HG03066 (cell line): Measurements from ENCODE around the gene ARHGAP44.

Source experiments
- ATAC-seq: cut with Tn5 transposase; IDR thresholded peaks from one replicate; pipeline ENCODE4 v1.9.1; 2021; ENCODE audit warnings: low read depth; ENCODE audit not compliant: unreplicated experiment

ARHGAP44 gene, protein sequence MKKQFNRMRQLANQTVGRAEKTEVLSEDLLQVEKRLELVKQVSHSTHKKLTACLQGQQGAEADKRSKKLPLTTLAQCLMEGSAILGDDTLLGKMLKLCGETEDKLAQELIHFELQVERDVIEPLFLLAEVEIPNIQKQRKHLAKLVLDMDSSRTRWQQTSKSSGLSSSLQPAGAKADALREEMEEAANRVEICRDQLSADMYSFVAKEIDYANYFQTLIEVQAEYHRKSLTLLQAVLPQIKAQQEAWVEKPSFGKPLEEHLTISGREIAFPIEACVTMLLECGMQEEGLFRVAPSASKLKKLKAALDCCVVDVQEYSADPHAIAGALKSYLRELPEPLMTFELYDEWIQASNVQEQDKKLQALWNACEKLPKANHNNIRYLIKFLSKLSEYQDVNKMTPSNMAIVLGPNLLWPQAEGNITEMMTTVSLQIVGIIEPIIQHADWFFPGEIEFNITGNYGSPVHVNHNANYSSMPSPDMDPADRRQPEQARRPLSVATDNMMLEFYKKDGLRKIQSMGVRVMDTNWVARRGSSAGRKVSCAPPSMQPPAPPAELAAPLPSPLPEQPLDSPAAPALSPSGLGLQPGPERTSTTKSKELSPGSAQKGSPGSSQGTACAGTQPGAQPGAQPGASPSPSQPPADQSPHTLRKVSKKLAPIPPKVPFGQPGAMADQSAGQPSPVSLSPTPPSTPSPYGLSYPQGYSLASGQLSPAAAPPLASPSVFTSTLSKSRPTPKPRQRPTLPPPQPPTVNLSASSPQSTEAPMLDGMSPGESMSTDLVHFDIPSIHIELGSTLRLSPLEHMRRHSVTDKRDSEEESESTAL

DNA sequence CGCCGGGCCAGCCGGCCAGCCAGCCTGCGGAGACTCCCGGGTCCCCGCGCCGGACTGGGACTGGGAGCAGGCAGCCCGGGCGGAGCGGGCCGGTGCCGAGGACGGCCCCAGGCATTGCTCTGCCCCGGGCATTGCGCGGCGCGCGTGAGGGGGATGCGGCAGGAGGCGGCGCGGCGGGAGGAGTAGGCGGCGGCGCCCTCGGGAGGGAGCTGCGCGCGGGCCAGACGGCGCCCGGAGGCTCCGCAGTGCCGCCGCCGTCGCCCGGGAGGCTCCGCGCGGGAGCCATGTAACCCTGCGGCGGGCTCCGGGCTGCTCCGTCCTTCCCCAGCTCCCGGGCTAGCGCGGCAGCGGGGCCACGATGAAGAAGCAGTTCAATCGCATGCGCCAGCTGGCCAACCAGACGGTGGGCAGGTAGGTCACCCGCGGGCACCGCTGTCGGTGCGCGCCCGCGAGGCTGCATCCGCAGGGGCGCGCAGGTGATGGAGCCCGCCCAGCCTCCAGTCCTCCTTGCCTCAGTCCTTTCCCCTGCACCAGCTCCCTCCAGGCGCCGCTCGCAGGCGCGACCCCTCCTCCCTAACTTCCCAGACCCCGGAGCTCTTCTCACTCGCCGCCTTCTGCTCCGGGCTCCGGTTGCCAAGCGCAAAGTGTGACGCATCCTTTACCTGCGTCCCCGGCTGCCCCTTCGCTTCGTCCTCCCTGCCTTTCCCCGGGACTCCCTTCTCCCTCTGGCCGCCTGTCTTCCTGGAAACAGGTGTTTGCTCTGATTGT, at the start of gene ARHGAP44:
Gene ARHGAP44, plus strand, starts transcription at position 18 of the 768 bp plus-strand sequence. Its CDS starts 341 bp downstream, at position 359.
- peak; percentile 69 for ATAC-seq

DNA sequence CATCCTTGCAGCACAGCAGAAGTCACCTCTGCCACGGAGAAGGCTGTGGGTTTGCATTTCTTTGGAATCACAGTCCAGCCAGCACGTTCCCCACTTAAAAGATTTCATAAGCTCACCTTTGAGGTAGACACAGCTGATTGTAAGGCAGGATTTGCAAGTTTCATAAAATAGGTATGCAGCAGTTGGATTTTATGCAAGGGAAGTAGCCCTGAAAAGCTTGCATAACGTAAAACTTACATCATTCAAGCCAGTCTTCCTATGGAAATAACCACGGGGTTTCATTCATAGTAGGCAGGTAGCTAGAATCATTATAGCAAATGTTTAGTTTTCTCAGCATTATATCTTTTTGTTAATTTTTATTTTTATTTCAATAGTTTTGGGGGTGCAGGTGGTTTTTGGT, 49.8 kb upstream of the ARHGAP44 start:
- ATAC-seq, result no peak

GRCh38 chr17:12743046-12743445, 46.3 kb upstream of the ARHGAP44 start:
- no peak for ATAC-seq

- ATAC-seq, result no peak
Measured at GRCh38 chr17:12744298-12744697, 45.0 kb upstream of the ARHGAP44 start.

DNA sequence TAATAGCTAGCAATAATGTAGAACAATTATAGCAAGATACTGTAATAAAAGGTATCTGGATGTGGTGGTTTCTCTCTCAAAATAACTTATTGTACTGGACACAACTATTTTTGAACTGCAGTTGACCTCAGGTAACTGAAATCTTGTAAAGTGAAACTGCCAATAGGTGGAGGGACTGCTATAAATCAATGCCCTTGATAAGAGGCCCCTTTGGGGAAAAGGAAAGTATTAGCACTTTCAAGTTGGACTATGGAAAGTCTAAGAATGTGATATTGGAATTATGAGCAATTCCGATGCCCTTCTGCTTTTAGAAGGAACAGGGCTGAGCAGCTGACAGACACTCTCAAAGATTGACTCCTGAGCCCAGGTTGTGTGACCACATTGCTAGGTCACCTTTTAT, 44.5 kb upstream of the ARHGAP44 start:
- ATAC-seq, result no peak

GRCh38 chr17:12745486-12745885, 43.8 kb upstream of the ARHGAP44 start:
- ATAC-seq, result no peak

- no peak for ATAC-seq
Measured at GRCh38 chr17:12756786-12757185, 32.5 kb upstream of the ARHGAP44 start.

DNA sequence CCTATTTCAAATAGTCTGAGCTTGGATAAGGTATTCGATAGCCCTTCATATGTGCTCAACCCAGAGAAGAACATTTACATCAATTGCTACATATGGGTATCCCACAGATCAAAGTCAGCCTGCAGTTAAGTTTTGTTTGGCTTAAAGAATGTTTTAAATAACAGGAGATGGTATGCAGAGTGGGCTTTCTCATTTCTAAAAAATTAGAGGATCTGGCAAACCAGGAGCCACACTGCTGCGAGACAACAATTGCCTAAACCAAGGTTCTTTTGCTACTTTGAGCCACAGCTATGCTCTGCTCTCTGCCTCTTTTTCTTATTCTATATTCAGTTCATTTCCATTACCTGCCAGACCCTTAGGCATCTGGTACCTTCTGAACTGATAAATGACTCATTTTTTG, 30.2 kb upstream of the ARHGAP44 start:
- ATAC-seq, result no peak

- no peak for ATAC-seq
Measured at GRCh38 chr17:12765548-12765947, 23.8 kb upstream of the ARHGAP44 start.

DNA sequence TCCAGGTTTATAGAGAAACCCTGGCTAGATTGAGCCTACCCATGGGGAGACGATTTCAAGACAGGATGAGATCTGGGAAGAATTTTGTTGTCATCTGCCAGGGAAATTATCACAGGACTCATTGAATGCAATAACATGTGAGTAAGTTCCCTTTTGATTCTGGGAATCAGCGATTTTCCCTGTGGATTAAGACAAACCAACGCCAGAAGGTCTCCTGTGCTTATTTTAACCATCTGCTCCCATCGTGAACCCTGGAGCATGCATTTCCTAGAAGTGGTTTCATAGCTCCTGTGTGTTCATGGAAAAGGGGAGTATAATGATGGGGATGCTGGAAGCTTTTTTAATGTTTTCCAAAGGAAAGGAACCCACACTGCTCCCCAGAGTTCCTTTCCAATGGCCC, 21.0 kb upstream of the ARHGAP44 start:
- no peak for ATAC-seq

- ATAC-seq, result no peak
Measured at GRCh38 chr17:12769981-12770380, 19.3 kb upstream of the ARHGAP44 start.

DNA sequence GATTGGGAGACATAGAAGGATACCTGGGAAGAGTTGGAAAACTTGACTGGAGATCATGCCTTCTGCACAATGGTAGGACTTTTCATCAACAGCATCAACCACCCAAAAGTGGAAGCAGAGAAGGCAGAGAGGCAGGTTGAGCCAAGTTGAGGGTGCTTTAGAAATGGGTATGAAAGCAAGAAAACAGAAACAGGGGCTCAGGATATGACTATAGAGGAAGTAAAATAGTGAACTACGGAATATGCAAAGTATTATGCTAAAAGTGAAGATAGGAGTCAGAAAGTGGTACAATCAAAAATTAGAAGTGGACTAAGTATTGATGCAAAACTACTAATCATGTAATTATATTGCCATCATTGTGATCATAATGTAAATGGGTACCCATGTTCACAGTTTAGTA, 16.1 kb upstream of the ARHGAP44 start:
- ATAC-seq, result no peak

DNA sequence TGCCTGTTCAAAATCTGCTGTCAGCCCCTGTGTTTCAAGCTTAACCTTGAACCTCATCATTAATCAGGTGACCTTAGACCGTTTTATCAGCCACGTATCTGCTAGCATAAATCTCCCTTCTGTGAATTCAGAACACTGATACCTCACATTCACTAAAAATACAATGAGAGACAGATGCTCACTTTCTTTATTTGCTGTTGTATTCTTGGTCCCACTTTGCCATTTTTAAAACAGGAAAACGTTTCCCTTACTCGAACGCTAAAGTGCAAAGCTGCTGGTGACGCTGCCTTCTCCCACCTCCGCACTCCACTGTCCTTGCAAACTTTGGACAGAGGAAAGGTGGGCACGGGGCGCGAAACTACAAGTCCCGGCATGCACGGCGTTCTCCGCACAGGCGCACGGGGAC, 220 bp upstream of the ARHGAP44 start:
- ATAC-seq, result peak; percentile 92

DNA sequence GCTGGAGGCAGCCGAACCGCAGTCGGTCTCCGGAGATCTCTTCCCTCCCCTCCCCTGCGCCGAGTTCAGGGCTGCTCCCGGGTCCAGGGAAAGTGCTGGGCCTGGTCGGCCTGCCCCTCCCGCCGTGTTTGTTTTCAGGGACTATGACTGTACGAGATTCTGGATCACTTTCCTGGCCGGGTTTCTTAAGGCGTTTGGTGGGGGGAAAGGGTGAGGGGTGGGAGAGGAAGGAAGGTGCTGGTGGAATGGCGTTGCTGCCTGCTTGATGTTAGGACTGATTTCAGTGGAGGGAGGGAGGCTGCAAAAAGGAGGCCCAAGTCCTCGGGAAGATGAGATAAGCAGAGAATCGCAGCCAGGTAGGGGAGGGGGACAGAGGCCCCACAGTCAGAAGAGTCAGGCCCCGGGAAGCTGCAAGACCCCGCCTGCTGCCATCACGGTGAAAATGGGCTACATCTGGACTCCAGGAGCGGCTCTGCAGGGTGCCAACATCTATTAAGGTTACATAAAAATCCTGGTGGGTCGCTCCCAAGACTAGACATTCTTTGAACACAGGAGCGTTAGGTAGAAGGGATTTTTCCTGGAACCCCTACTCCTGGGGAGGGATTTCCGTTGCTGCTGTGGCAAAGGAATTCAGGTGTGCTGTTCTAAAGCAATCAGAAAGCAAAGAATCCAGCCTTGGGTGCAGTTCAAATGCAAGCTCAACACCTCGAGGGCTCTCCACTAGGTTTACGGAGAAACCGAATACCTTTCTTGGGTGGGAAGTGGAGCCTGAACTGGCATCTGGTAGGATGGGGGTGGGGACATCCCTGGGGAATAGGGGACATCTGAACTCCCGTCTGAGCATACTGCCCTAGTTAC, 1.2 kb downstream of the ARHGAP44 start:
- no peak for ATAC-seq

DNA sequence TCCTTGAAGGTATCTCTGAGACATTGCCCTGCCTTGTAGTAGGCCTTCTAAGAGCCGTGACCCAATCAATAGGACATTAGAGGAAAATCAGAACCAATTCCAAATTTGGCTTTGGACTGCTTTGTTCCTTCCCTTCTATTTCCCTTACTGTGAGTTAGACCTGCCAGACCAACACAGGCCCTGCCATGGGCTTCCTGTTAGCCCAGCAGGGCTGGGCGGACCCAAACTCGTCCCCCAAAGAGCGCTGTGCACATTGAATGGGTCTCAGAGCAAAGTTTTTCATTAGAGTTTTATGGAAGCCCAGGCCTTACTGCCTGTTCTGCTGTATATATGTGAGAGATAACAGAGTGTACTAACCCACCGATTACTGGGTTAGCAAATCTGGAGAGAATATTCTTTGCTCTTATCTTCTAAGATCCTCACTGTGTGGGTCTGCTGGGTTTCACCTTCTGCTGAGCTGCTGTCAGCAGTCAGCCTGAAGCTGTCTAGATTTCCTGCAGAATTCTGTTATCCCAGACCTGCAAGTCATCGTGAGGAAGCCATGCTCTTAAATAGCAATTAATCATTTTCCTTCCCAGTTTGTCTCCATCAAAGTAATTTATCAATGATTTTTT, 5.7 kb downstream of the ARHGAP44 start:
- no peak for ATAC-seq

DNA sequence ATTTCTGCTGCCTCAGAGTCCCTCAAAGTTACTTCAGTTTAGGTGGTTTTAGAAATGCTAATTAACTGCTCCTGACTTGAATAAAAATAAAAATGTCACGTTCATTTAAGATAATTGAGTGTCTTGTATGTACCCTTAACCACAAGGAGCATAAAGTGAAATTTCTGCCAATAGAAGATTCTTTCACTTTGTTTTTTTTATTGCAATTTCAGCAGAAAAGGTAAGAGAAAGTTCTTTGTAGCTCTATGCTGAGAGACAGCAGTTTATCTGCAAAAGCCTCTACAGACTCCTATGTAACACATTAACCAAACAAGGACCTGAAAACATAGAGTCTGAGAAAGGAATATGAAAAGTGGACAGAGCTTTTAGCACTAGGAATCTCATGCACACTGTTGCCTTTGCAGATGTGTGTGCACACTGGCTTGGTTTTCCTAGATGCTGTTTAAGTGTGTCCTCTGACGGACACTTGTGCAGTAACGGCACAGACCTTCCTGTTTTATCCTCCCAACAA, 11.6 kb downstream of the ARHGAP44 start:
- no peak for ATAC-seq

- ATAC-seq, result no peak
Measured at GRCh38 chr17:12806630-12807029, 17.3 kb downstream of the ARHGAP44 start.

GRCh38 chr17:12808723-12809122, 19.4 kb downstream of the ARHGAP44 start:
- no peak for ATAC-seq

DNA sequence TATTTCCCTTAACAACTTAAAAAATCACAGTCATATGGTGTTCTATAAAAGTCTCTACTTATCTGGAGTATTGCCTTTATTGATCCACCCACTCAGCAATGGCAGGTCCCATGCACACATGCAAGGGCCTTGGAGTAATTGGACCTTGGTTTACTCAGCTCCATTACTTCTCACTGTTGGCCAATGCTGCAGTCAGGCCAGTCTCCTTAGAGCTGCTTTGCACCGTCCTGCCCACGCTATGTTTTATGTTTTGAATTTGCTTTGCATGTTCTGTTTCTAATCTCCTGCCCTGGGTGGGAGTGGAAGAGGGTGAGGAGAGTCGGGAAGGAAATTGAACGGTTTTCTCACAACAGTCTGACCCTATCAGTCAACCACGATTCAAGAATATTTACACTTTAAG, 23.6 kb downstream of the ARHGAP44 start:
- no peak for ATAC-seq
